BLaER1 treated with 17β-estradiol and CSF1 and Interleukin-3, amounts not matched to agents 10 nM and 100 nM (cell line): ENCODE results near the gene PLCB1.
"Not testable (repeated sequence)": the region's sequence is repeated elsewhere in the genome, so short reads cannot be mapped to it uniquely, and the experiment has no call there.

Source experiments
- H3K27ac ChIP-seq, 11 experiments: shearing (Covaris generic); formaldehyde crosslinking; 2 replicates each; pipeline ENCODE4 v1.8.1; 2022
- H3K27me3 ChIP-seq, 11 experiments: shearing (Covaris generic); formaldehyde crosslinking; 2 replicates each; pipeline ENCODE4 v1.8.1; 2022
- H3K36me3 ChIP-seq, 11 experiments: shearing (Covaris generic); formaldehyde crosslinking; 2 replicates each; pipeline ENCODE4 v1.8.1; 2022
- H3K4me1 ChIP-seq, 10 experiments: shearing (Covaris generic); formaldehyde crosslinking; 2 replicates each; pipeline ENCODE4 v1.8.1; 2022
- H3K4me2 ChIP-seq, 11 experiments: shearing (Covaris generic); formaldehyde crosslinking; 2 replicates each; pipeline ENCODE4 v1.8.1; 2022
- H3K4me3 ChIP-seq, 10 experiments: shearing (Covaris generic); formaldehyde crosslinking; 2 replicates each; pipeline ENCODE4 v1.8.1; 2022
- H3K9ac ChIP-seq, 11 experiments: shearing (Covaris generic); formaldehyde crosslinking; 2 replicates each; pipeline ENCODE4 v1.8.1; 2022
- H3K9me3 ChIP-seq, 11 experiments: shearing (Covaris generic); formaldehyde crosslinking; replicated peaks in 1 of 11; 2 replicates each; pipeline ENCODE4 v1.8.1; 2022
- H4K20me1 ChIP-seq, 11 experiments: shearing (Covaris generic); formaldehyde crosslinking; 2 replicates each; pipeline ENCODE4 v1.8.1; 2022
- Cebpa-rat ChIP-seq, 11 experiments: shearing (Covaris generic); IDR thresholded peaks; 2 replicates each; pipeline ENCODE4 v1.8.1; 2022

Gene PLCB1

DNA sequence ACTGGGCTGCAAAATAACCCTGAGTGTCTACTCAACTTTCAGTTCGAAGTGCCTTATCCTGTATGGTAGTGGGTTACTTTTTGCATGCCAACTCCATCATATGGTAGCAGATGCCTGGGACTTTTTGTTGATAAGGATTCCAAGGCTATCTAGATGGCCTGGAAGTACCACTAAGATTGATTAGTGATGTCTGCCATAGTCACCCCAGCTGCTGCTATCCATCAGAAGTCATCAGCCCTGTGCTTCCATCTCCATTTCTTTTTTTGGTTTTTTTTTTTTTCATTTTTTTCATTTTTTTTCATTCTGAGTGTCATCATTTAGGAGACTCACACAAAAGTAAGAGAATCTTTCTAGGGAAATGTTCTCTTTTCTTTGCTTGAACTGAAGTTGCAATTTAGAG, 719.4 kb downstream of the PLCB1 start:
- H3K4me2 ChIP-seq, result no peak overlapping the region
- no peak for TF ChIP-seq Cebpa-rat (IDR thresholded peaks at IDR 0.05)
- H3K27ac ChIP-seq, result no peak overlapping the region
- H3K36me3 ChIP-seq, result no peaks in the 10 kb centered on the region
- H3K4me1 ChIP-seq, result 0 out of 20 replicates have a peak, but pooled peaks cover 0 to 4% (median 0%) of the 10 kb centered on the region in 10 experiments
- H3K27me3 ChIP-seq, result no peaks in the 10 kb centered on the region
- no peaks in the 10 kb centered on the region for H4K20me1 ChIP-seq
- no peak overlapping the region for H3K4me3 ChIP-seq
- H3K9ac ChIP-seq, result no peak overlapping the region
- 0 out of 22 replicates have a peak, but pooled peaks cover 0 to 3% (median 0%) of the 10 kb centered on the region in 11 experiments for H3K9me3 ChIP-seq

DNA sequence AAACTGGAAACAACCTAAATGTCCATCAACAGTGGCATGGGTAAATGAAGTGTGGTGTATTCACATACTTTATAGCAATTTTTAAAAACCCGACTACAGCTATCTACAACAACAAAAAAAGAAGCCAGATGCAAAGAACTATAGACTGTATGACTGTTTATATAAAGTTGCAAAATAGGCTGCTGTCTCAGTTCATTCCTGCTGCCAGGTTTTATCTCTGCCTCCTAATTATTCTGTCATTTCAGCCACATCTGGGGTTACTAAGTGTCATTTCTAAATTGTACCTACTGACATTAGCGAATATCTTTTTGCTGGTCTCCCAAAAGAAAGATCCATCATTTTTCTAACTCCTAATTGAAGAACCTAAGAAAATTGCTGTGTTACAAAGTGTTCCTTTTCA, 719.9 kb downstream of the PLCB1 start:
- not testable (repeated sequence) for H3K27me3 ChIP-seq, H4K20me1 ChIP-seq, H3K4me2 ChIP-seq, H3K27ac ChIP-seq, H3K4me3 ChIP-seq, H3K4me1 ChIP-seq, H3K9me3 ChIP-seq, H3K9ac ChIP-seq, H3K36me3 ChIP-seq

DNA sequence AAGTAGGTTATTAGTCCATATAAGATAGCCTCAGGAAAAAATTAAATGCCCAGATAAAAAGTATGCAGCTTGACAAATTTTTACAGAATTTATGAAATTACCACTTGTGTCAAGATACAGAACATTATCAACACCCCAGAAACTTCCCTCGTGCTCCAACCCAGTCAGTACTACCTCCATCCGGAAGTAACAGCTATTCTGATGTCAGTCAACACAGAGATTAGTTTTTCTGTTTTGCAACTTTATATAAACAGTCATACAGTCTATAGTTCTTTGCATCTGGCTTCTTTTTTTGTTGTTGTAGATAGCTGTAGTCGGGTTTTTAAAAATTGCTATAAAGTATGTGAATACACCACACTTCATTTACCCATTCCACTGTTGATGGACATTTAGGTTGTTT, 721.1 kb downstream of the PLCB1 start:
- not testable (repeated sequence) for H3K9me3 ChIP-seq, H3K4me3 ChIP-seq, H3K4me1 ChIP-seq, H3K4me2 ChIP-seq, H4K20me1 ChIP-seq, H3K27ac ChIP-seq, H3K27me3 ChIP-seq, H3K9ac ChIP-seq, H3K36me3 ChIP-seq

DNA sequence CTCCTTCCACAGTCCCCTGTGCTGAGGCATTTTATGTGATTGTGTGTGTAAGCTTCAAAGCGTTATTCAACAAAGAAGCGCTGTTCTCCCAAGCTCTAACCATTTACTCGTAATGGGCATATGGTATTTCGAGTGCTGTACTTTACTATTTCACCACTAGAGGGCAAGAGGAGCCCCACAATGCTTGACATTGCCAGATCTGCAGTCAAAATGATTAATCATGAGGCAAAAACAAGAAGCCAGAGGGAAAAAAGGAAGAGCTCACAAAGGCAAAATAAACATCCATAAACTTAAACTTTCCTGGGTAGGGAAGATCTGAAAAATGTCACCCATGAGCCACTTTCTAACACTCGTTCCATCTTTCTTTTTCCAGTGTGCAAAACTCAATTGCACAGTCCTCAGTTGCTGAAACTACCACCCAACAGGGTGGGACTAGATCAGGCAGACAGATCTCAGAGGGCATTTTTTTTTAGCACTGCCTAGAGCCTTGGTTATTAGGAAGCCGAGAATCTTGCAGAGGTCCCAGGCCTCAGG, 721.8 kb downstream of the PLCB1 start:
- H3K9me3 ChIP-seq, result 0 out of 22 replicates have a peak, but pooled peaks cover 0 to 7% (median 0%) of the 10 kb centered on the region in 11 experiments
- H4K20me1 ChIP-seq, result no peaks in the 10 kb centered on the region
- H3K4me1 ChIP-seq, result 0 out of 20 replicates have a peak, but pooled peaks cover 0 to 4% (median 0%) of the 10 kb centered on the region in 10 experiments
- no peak for TF ChIP-seq Cebpa-rat (IDR thresholded peaks at IDR 0.05)
- H3K36me3 ChIP-seq, result no peaks in the 10 kb centered on the region
- H3K27me3 ChIP-seq, result no peaks in the 10 kb centered on the region
- H3K4me2 ChIP-seq, result peak overlapping the region in 1 of 11 experiments; percentile 34; a peak in 1 of 22 replicates
- H3K27ac ChIP-seq, result no peak overlapping the region
- no peak overlapping the region for H3K9ac ChIP-seq
- H3K4me3 ChIP-seq, result no peak overlapping the region

DNA sequence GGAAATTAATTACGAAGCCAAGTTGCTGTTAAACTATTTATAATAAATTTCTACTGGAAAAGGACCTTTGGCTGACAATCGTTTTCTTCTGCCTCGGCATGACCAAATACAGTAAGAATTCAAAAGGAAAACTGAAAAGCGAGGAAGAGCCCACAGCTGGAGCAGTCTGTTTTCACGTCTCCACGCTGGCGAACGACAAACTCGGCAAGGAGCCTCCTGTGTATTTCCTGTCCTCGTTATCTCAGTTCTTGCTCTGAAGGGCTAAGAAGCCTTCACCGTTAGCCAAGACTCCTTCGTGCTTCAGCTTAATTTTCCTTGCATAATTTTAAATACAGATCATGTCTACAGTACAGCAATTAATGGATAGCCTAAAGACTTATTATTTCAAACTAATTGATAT, 722.5 kb downstream of the PLCB1 start:
- H3K9ac ChIP-seq, result no peak overlapping the region
- no peak overlapping the region for H3K27ac ChIP-seq
- no peak overlapping the region for H3K4me2 ChIP-seq

DNA sequence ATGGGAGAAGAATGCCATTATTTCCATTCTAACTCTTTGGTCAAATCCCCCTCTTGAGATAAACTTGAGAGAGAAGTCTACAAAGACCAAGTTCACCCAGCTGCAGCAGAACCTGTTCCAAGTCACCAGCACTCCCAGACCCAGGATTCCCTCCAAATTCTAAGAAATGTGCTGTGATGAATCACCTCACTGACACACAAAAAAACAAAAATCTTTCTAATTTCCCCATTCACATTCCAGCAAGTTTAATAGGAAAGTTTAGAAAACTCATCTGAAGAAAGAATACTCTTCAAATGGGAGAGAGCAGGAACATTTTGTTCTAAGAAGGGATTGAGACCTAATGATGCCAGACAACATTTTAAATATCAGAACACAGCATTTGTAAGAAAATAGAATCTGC, 723.2 kb downstream of the PLCB1 start:
- Histone ChIP-seq H3K4me1 (0 out of 20 replicates have a peak, but pooled peaks cover 0 to 4% (median 0%) of the 10 kb centered on the region in 10 experiments), H3K4me2 (no peak overlapping the region), H3K27me3 (no peaks in the 10 kb centered on the region), H3K36me3 (no peaks in the 10 kb centered on the region), H3K27ac (no peak overlapping the region), H3K9me3 (0 out of 22 replicates have a peak, but pooled peaks cover 0 to 7% (median 0%) of the 10 kb centered on the region in 11 experiments), H3K4me3 (no peak overlapping the region), H3K9ac (no peak overlapping the region), H4K20me1 (no peaks in the 10 kb centered on the region)
- TF ChIP-seq Cebpa-rat (IDR thresholded peaks at IDR 0.05), result no peak

More for the DNA sequence above, 722.5 kb downstream of the PLCB1 start:
- Histone ChIP-seq H3K27me3 (no peaks in the 10 kb centered on the region), H3K36me3 (no peaks in the 10 kb centered on the region), H4K20me1 (no peaks in the 10 kb centered on the region), H3K9me3 (0 out of 22 replicates have a peak, but pooled peaks cover 0 to 7% (median 0%) of the 10 kb centered on the region in 11 experiments), H3K4me1 (0 out of 20 replicates have a peak, but pooled peaks cover 0 to 4% (median 0%) of the 10 kb centered on the region in 10 experiments), H3K4me3 (no peak overlapping the region)
- TF ChIP-seq Cebpa-rat (IDR thresholded peaks at IDR 0.05), result no peak

DNA sequence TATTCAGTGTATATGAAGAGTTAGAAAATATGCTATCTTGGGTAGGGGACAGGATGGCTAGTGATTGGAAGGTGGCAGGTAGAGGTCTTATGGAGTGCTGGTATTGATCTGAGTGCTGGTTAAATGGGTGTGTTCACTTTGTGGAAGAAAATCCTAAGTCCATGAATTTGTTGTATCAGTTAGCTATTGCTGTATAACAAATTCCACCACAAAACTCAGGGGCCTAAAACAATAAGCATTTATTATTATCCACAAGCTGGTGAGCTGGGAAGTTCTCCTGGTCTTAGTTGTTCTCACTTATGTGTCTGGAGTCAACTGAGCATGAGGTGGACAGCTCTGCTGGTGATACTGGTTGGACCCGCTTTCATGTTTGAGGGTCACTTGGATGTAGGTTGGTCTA, 724.6 kb downstream of the PLCB1 start:
- H3K36me3 ChIP-seq, result no peaks in the 10 kb centered on the region
- H3K4me2 ChIP-seq, result no peak overlapping the region
- H3K27ac ChIP-seq, result no peak overlapping the region
- no peaks in the 10 kb centered on the region for H4K20me1 ChIP-seq
- no peak overlapping the region for H3K9ac ChIP-seq
- H3K9me3 ChIP-seq, result 0 out of 22 replicates have a peak, but pooled peaks cover 0 to 7% (median 0%) of the 10 kb centered on the region in 11 experiments
- H3K27me3 ChIP-seq, result no peaks in the 10 kb centered on the region
- TF ChIP-seq Cebpa-rat (IDR thresholded peaks at IDR 0.05), result no peak
- 0 out of 20 replicates have a peak, but pooled peaks cover 0 to 4% (median 0%) of the 10 kb centered on the region in 10 experiments for H3K4me1 ChIP-seq
- no peak overlapping the region for H3K4me3 ChIP-seq

DNA sequence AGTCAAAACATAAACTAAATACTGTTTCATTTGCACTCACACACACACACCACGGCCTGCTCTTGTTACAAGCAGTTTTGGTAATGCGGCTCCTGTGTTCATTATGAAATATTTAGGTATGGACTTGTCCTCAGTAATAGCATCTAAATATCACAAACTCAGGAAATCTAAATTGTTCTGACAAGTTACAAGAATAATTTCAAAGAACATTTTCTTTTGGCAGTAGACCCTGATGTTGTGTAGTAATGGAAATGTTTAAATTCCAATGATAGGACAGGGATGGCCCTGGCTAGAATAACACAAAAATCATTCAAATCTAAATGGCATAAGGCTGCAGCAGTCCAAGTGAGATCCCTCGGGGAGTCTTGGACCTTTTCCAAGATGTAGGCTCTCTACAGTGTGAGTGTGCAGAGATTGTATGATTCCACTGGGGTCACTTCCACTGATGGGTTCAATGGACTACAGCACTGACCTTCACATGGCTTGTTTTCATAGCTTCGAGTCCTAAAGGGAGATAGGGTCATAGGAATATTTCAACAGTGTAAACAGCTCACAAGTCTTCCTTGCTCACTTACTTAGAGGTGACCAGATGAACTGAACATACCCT, 726.2 kb downstream of the PLCB1 start:
- Histone ChIP-seq H3K36me3 (no peaks in the 10 kb centered on the region), H3K9ac (no peak overlapping the region), H3K9me3 (0 out of 22 replicates have a peak, but pooled peaks cover 0 to 7% (median 0%) of the 10 kb centered on the region in 11 experiments), H4K20me1 (no peaks in the 10 kb centered on the region), H3K4me2 (no peak overlapping the region), H3K4me3 (no peak overlapping the region), H3K27me3 (no peaks in the 10 kb centered on the region), H3K27ac (no peak overlapping the region), H3K4me1 (0 out of 20 replicates have a peak, but pooled peaks cover 0 to 4% (median 0%) of the 10 kb centered on the region in 10 experiments)
- no peak for TF ChIP-seq Cebpa-rat (IDR thresholded peaks at IDR 0.05)

DNA sequence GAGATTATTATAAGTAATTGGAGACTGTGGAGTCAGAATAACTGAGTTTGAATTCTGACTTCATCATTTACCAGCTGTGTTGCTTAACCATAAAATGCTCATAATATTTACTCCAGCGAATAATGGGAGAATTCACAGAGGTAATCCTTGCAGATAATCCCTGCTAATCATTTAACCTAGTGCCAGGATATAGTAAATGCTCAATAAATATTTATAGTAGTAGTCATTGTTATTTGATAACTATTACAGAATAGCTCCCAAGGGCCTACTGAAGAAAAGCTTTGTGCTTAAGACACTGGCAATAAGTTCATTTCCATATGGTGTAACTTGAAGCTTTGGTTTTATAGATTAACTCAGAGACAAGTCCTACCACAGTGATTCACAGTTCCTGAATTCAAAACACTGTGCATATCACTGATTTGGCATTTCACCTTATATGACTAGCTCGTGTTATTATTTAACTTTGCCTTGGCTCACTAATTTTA, 728.0 kb downstream of the PLCB1 start:
- Histone ChIP-seq H3K9ac (no peak overlapping the region), H3K36me3 (no peaks in the 10 kb centered on the region), H3K4me3 (no peak overlapping the region), H3K4me1 (no peaks in the 10 kb centered on the region), H3K9me3 (0 out of 22 replicates have a peak, but pooled peaks cover 0 to 7% (median 0%) of the 10 kb centered on the region in 11 experiments), H3K27me3 (no peaks in the 10 kb centered on the region), H3K27ac (no peak overlapping the region), H3K4me2 (no peak overlapping the region), H4K20me1 (no peaks in the 10 kb centered on the region)
- no peak for TF ChIP-seq Cebpa-rat (IDR thresholded peaks at IDR 0.05)
